Loucy (cell line): ENCODE data around the gene TCEAL1.

Source experiments
- H2AFZ ChIP-seq: fragments of 200-600 bp; sonication (generic); 2 replicates; pipeline ENCODE4 v1.6.0; 2016; ENCODE audit warnings: antibody characterized with exemption, mild to moderate bottlenecking, low read length, moderate library complexity
- H3F3A ChIP-seq: fragments of 200-600 bp; 2 replicates; pipeline ENCODE4 v1.6.0; 2016; ENCODE audit warnings: antibody characterized with exemption, low read depth, mild to moderate bottlenecking
- H3K27me3 ChIP-seq: fragments of 200-600 bp; sonication (generic); 2 replicates; pipeline ENCODE4 v1.6.1; 2014; ENCODE audit warnings: low read length, mild to moderate bottlenecking; ENCODE audit not compliant: insufficient read depth, poor library complexity, severe bottlenecking
- H3K36me3 ChIP-seq: fragments of 200-600 bp; sonication (generic); 2 replicates; pipeline ENCODE4 v1.6.1; 2016; ENCODE audit warnings: low read length; ENCODE audit not compliant: insufficient read depth
- H3K4me1 ChIP-seq: fragments of 200-600 bp; sonication (generic); 2 replicates; pipeline ENCODE4 v1.5.1; 2014; ENCODE audit warnings: low read length, mild to moderate bottlenecking; ENCODE audit not compliant: insufficient read depth, poor library complexity, severe bottlenecking
- H3K4me2 ChIP-seq: fragments of 200-600 bp; sonication (generic); 2 replicates; pipeline ENCODE4 v1.6.0; 2014; ENCODE audit warnings: antibody characterized with exemption, low read length, low read depth, mild to moderate bottlenecking; ENCODE audit not compliant: poor library complexity, severe bottlenecking
- H3K4me3 ChIP-seq: fragments of 200-600 bp; sonication (generic); 2 replicates; pipeline ENCODE4 v1.5.1; 2014; ENCODE audit warnings: low read length, mild to moderate bottlenecking, mixed read lengths; ENCODE audit not compliant: poor library complexity, severe bottlenecking
- H3K79me2 ChIP-seq: fragments of 200-600 bp; sonication (generic); 2 replicates; pipeline ENCODE4 v1.6.1; 2014; ENCODE audit warnings: low read length; ENCODE audit not compliant: insufficient read depth
- H3K9ac ChIP-seq: fragments of 200-600 bp; sonication (generic); 2 replicates; pipeline ENCODE4 v1.6.0; 2014; ENCODE audit warnings: mild to moderate bottlenecking, low read depth, low read length, moderate library complexity; ENCODE audit not compliant: poor library complexity, severe bottlenecking
- H3K9me2 ChIP-seq: fragments of 200-600 bp; sonication (generic); replicated peaks from 2 replicates; pipeline ENCODE4 v1.6.1; 2016; ENCODE audit warnings: low read depth, low read length, mixed read lengths
- H3K9me3 ChIP-seq: fragments of 200-600 bp; sonication (generic); 2 replicates; pipeline ENCODE4 v1.6.1; 2014; ENCODE audit warnings: mild to moderate bottlenecking, antibody characterized with exemption, low read length, low read depth; ENCODE audit not compliant: insufficient read depth
- H4K20me1 ChIP-seq: fragments of 200-600 bp; sonication (generic); 2 replicates; pipeline ENCODE4 v1.6.0; 2014; ENCODE audit warnings: antibody characterized with exemption, low read length, mild to moderate bottlenecking; ENCODE audit not compliant: insufficient read depth, poor library complexity, severe bottlenecking
- EZH2phosphoT487 ChIP-seq: fragments of 200-600 bp; IDR thresholded peaks from 2 replicates; pipeline ENCODE4 v1.6.1; 2018; ENCODE audit warnings: antibody characterized with exemption, mild to moderate bottlenecking, moderate library complexity, borderline replicate concordance
- TF ChIP-seq, protein P1 (sequence below): fragments of 200-600 bp; sonication (generic); conservative IDR thresholded peaks from 2 replicates; pipeline ENCODE4 v1.5.1; 2014; ENCODE audit warnings: mild to moderate bottlenecking, antibody characterized with exemption, low read length

The TCEAL1 gene

DNA sequence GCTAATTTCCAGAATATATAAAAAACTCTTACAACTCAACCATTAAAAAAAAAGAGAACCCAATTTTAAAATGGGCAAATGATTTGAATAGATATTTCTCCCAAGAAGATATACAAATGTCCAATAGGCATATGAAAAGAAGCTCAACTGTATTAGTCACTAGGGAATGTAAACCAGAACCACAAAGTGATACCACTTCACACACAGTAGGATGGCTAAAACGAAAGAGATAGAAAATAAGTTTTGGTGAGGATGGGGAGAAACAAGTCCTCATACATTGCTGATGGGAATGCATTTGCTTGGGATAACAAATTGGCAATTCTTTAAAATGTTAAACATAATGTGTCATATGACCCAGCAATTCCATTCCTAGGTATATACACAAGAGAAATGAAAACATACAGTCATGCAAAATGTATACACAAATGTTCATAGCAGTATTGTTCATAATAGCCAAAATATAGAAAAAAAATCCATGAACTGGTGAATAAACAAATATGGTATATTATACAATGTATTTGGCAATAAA, 15.3 kb upstream of the TCEAL1 start:
- H2AFZ ChIP-seq = no peak overlapping the region
- TF ChIP-seq, protein P1, sequence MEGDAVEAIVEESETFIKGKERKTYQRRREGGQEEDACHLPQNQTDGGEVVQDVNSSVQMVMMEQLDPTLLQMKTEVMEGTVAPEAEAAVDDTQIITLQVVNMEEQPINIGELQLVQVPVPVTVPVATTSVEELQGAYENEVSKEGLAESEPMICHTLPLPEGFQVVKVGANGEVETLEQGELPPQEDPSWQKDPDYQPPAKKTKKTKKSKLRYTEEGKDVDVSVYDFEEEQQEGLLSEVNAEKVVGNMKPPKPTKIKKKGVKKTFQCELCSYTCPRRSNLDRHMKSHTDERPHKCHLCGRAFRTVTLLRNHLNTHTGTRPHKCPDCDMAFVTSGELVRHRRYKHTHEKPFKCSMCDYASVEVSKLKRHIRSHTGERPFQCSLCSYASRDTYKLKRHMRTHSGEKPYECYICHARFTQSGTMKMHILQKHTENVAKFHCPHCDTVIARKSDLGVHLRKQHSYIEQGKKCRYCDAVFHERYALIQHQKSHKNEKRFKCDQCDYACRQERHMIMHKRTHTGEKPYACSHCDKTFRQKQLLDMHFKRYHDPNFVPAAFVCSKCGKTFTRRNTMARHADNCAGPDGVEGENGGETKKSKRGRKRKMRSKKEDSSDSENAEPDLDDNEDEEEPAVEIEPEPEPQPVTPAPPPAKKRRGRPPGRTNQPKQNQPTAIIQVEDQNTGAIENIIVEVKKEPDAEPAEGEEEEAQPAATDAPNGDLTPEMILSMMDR = no peak
- no peak for TF ChIP-seq EZH2phosphoT487
- no peak overlapping the region for H3K4me3 ChIP-seq

DNA sequence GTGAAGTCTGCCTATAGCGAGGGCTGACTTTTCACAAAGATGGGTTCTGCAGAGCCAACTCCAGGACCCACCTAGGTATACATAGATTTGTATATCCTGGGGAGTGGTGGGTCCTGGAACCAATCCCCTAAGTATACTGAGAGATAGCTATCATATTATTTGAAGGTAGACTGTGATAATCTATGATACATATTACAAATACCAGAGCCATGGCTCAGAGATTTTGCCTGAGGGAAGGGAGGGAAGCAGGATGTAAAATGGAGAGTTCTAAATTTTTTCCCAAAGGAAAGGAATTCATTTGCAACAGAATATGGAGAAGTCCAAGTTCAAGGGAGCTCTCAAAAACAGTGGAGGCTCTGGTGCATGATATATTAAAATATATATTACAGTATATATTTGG, 13.8 kb upstream of the TCEAL1 start:
- no peaks in the 10 kb centered on the region for H3K9me2 ChIP-seq
- no peaks in the 10 kb centered on the region for H4K20me1 ChIP-seq
- H3F3A ChIP-seq = no peaks in the 10 kb centered on the region
- H3K4me3 ChIP-seq = no peak overlapping the region
- no peaks in the 10 kb centered on the region for H3K79me2 ChIP-seq
- no peak overlapping the region for H3K9ac ChIP-seq
- no peak overlapping the region for H2AFZ ChIP-seq
- H3K9me3 ChIP-seq = no peaks in the 10 kb centered on the region
- no peaks in the 10 kb centered on the region for H3K36me3 ChIP-seq
- peaks cover 6% of the 10 kb centered on the region for H3K4me1 ChIP-seq
- no peak overlapping the region for H3K4me2 ChIP-seq
- no peaks in the 10 kb centered on the region for H3K27me3 ChIP-seq
- TF ChIP-seq, protein P1 = no peak
- no peak for TF ChIP-seq EZH2phosphoT487

More for the DNA sequence above, 15.3 kb upstream of the TCEAL1 start:
- no peaks in the 10 kb centered on the region for H3K27me3 ChIP-seq
- no peak overlapping the region for H3K4me2 ChIP-seq
- no peaks in the 10 kb centered on the region for H4K20me1 ChIP-seq
- H3K9me2 ChIP-seq = no peaks in the 10 kb centered on the region
- no peaks in the 10 kb centered on the region for H3K4me1 ChIP-seq
- no peak overlapping the region for H3K9ac ChIP-seq
- H3K36me3 ChIP-seq = no peaks in the 10 kb centered on the region
- no peaks in the 10 kb centered on the region for H3F3A ChIP-seq
- no peaks in the 10 kb centered on the region for H3K9me3 ChIP-seq
- no peaks in the 10 kb centered on the region for H3K79me2 ChIP-seq

DNA sequence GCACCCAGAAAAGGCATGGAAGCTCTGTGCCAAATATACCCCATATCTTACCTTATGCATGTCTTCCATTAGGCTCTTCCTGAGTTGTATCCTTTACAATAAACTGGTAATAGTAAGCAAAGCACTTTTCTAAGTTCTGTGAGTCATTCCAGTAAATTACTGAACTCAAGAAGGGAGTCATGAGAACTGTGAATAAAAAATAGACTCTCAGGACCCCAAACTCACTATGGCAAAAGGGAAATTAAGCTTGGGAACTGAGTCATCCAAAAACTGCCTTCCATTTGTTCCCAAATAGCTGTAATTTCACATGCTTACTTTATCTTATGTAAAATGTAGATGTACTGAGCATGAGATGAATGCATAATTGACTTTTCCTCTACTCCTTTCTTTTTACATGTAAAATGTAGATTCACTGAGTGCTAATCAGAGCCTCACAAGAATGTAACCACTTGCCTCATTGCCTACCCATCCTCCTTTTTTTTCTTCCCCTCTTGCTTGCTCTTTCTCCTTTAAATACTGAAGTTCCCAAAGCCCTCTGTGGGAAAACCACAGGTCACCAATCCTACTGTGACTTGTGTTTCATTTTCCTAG, 12.9 kb upstream of the TCEAL1 start:
- TF ChIP-seq, protein P1 = no peak
- no peak for TF ChIP-seq EZH2phosphoT487
- Histone ChIP-seq H3K9me2 (no peaks in the 10 kb centered on the region), H3K79me2 (no peaks in the 10 kb centered on the region), H3K9me3 (no peaks in the 10 kb centered on the region), H3K4me1 (peaks cover 6% of the 10 kb centered on the region), H3K4me3 (no peak overlapping the region), H3K27me3 (no peaks in the 10 kb centered on the region), H3K9ac (no peak overlapping the region), H2AFZ (no peak overlapping the region), H4K20me1 (no peaks in the 10 kb centered on the region), H3F3A (no peaks in the 10 kb centered on the region), H3K4me2 (no peak overlapping the region), H3K36me3 (no peaks in the 10 kb centered on the region)
